ENCODE measurements around the gene UBE2F.
"Not testable (repeated sequence)": the region's sequence is repeated elsewhere in the genome, so short reads cannot be mapped to it uniquely, and the experiment has no call there.

GRCh38 chr2:237951354-237951753 is 15.5 kb upstream of the UBE2F start:
- not testable (repeated sequence) for TF ChIP-seq CTCF, POLR2A (IDR thresholded peaks at IDR 0.05)

Data from breast epithelium (tissue), 3 donors.